Aortic smooth muscle cell (primary cell): Measurements from ENCODE around the gene TNXB. TPM values are rescaled to one million over a fixed set of nuclear protein-coding genes. Genes with fewer than 3 reads are reported as not detected.

ENCODE experiments used
- total RNA-seq: library from RNA; depleted of rRNA; stranded (reverse); fragments of >200 nt; gene quantifications from 2 replicates; pipeline ENCODE4 v1.2.3, GENCODE V29; 2014

Gene TNXB
- 33.9 and 58.7 TPM in 2 replicates for total RNA-seq

GRCh38 chr6:32109114-32109764, at the start of gene TNXB:
Gene TNXB, minus strand, starts transcription at chr6:32109338. Its CDS starts 11,140 bp downstream, at chr6:32098198.

GRCh38 chr6:32153564-32154513, 44.7 kb upstream of the TNXB start, which contains the start of gene PPT2:
Gene PPT2, plus strand, starts transcription at chr6:32154141. Its CDS starts 454 bp downstream, at chr6:32154595.

GRCh38 chr6:32151863-32152768, 43.0 kb upstream of the TNXB start, which contains the start of gene PRRT1:
Gene PRRT1, minus strand, starts transcription at chr6:32151939. Its CDS starts 112 bp downstream, at chr6:32151827.

GRCh38 chr6:32127717-32128592, 18.8 kb upstream of the TNXB start, which contains the start of gene ATF6B:
Gene ATF6B, minus strand, starts transcription at chr6:32128246. Its CDS starts 39 bp downstream, at chr6:32128207.

GRCh38 chr6:32037598-32038524, 71.3 kb downstream of the TNXB start, which contains the start of gene CYP21A2:
Gene CYP21A2, plus strand, starts transcription at chr6:32038415. Its CDS starts 8 bp downstream, at chr6:32038423.

GRCh38 chr6:32014547-32014946, 94.6 kb downstream of the TNXB start, which contains the start of gene C4B:
Gene C4B, plus strand, starts transcription at chr6:32014795. Its CDS starts 51 bp downstream, at chr6:32014846.

Other genes with a start within 250 kb of the TNXB start
- 60.4 and 69.0 TPM in 2 replicates for gene NEU1, start 246.5 kb downstream of the TNXB start, total RNA-seq
- gene SLC44A4, start 230.3 kb downstream of the TNXB start, total RNA-seq: 0.13 and 0.44 TPM in 2 replicates
- 42.3 and 49.1 TPM in 2 replicates for gene EHMT2, start 211.6 kb downstream of the TNXB start, total RNA-seq
- gene ZBTB12, start 207.3 kb downstream of the TNXB start, total RNA-seq: 3.3 and 3.7 TPM in 2 replicates
- 2.8 and 4.3 TPM in 2 replicates for gene C2, start 181.6 kb downstream of the TNXB start, total RNA-seq
- gene CFB, start 163.2 kb downstream of the TNXB start, total RNA-seq: 20.3 and 31.2 TPM in 2 replicates
- gene NELFE, start 150.4 kb downstream of the TNXB start, total RNA-seq: 107 and 119 TPM in 2 replicates
- 41.2 and 58.4 TPM in 2 replicates for gene SKIC2, start 150.2 kb downstream of the TNXB start, total RNA-seq
- 9.8 and 10.2 TPM in 2 replicates for gene DXO, start 137.2 kb downstream of the TNXB start, total RNA-seq
- gene C4A, start 127.3 kb downstream of the TNXB start, total RNA-seq: 5.7 and 5.8 TPM in 2 replicates
- gene C4B, start 94.5 kb downstream of the TNXB start, total RNA-seq: 4.8 and 5.0 TPM in 2 replicates
- gene CYP21A2, start 70.9 kb downstream of the TNXB start, total RNA-seq: under 0.01 and 0.62 TPM in 2 replicates
- 11.8 and 16.4 TPM in 2 replicates for gene ATF6B, start 18.9 kb upstream of the TNXB start, total RNA-seq
- 5.5 and 5.9 TPM in 2 replicates for gene FKBPL, start 20.9 kb upstream of the TNXB start, total RNA-seq
- 0.26 and 0.50 TPM in 2 replicates for gene PRRT1, start 42.6 kb upstream of the TNXB start, total RNA-seq
- gene PPT2, start 44.8 kb upstream of the TNXB start, total RNA-seq: 28.3 and 69.1 TPM in 2 replicates
- gene EGFL8, start 55.3 kb upstream of the TNXB start, total RNA-seq: 1.2 TPM in 2 replicates
- 14.3 and 17.3 TPM in 2 replicates for gene AGPAT1, start 66.7 kb upstream of the TNXB start, total RNA-seq
- 22.2 and 25.9 TPM in 2 replicates for gene RNF5, start 69.1 kb upstream of the TNXB start, total RNA-seq
- 0.13 and 0.37 TPM in 2 replicates for gene AGER, start 74.9 kb upstream of the TNXB start, total RNA-seq
- 20.5 and 26.3 TPM in 2 replicates for gene PBX2, start 80.9 kb upstream of the TNXB start, total RNA-seq
- 0.92 and 1.1 TPM in 2 replicates for gene GPSM3, start 83.3 kb upstream of the TNXB start, total RNA-seq
- gene NOTCH4, start 114.7 kb upstream of the TNXB start, total RNA-seq: 1.3 and 2.2 TPM in 2 replicates